SIG-M5 (cell line): ENCODE data around the gene CDSN.

Source experiments
- DNase-seq: peaks from one replicate; lab custom pipeline; 2025; lab: John Stamatoyannopoulos, UW

The CDSN gene

DNA sequence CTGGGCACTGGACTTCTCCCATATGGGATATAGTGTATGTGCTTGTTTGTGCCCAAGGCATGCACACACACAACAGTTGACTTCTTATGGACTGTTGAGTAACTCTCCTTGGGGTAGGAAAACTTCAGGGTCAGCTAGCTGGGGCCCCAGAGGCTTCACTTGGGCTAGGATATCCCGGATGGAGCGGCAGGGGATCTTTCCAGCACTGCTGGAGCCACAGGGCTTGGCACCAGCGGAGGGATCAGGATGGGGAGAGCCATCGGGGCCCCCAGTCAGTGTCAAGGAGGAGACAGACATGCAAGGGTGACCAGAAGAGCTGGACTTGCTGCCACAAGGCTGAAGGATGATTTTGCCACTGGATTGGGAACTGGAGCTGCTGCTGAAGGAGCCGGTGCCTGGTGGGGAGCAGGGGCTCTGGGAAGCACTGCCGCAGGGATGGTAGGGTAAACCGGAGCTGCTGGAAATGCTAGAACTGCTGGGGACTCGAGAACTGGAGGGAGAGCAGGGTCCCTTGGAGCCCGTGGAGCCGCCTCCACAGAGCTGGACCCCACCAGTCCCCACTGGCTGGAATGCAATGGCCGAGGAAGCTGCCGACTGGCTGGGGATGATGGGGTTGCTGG lies 4.2 kb downstream of the CDSN start:
- no peak for DNase-seq

DNA sequence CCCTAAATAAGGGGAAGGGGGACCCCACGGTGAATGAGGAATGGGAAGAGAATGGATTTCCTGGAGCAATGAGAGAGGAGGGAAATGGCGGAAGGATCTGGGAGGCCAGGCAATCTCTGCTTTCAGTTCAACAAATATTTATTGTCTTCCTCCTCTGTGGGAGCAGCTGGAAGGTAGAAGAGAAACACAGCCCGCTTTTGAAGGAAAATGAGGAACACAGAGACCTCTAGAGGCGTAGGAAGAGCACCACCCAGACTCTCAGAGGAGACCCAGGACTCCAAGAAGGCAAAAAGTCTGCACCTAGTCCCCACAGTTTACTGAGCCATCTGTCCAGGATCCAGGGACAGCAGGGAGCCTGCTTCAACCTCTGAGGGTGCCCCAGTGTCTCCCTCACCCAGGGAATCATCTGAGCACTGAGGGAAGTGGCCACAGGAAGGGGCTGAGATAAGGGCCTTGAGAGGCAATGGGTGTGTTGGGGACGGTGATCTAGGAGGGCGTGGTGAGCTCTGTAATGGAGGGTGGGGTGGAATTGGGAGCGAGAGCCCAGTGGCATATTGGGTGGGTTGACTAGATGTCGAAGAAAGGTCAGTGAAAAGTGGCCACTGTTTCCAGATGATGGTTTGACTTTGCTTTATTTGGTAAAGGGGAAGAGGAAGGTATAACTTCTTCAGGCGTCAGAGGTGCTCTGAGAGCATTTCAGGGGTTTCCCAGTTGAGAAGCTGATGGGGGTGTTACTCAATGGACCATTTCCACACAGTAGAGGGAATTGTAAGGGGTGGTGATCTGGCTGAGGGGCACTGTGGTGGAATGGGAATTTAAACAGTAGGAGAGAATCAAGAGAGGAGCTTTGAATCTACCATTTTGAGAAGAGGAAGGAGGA lies 5.0 kb downstream of the CDSN start:
- no peak for DNase-seq

DNA sequence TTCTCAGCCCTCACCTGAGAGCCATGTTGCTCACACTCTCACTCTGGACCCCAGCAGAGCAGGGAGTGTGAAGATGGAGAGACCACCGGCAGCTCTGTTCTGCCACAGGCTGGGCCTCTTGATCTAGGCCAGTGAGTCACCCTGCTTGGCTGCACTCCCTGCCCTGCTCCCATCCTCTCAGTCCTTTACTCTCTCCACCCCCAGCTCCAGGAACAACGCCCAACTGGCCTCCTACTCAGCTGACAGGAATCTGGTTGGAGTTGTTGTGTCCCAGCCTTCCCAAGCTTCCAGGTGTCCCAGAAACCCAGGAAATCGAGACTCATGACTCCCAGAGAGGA lies 5.7 kb downstream of the CDSN start, which contains the start of gene PSORS1C1:
Gene PSORS1C1, plus strand, starts transcription at position 260 of the 338 bp plus-strand sequence. CDS start 14,833 bp downstream, outside the sequence.
- no peak for DNase-seq

DNA sequence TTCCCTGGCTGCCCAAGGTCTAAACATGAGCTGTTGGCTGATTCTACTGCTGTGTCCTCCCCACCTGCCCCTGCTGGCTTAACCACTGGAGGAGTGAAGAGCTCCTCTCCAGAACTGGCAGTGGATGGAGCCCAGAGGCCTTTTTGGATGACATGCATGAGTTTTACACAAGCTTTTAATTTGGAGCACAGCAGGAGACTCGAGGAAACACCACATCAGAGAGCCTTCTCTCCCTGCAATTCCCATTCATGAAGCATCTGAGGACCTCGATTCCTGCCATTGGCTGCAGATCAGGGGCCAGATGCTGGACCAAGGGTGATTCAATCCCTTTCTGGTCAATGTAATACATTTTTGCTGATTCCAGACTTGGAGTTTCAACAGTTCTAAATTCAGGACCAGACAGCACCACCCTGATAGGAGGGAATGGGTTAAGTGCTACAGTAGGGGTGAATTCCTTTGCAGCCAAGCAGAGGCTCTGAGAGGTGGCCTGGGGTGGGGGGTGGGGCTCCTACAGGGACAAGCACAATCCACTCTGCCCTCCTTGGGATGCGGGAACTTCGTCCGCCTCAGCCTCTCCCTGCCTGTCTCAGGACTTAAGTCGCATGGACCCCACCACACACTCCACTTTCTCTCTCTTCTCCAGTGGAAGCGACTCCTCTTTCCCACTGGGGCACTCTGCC lies 6.2 kb downstream of the CDSN start:
- DNase-seq: no peak

DNA sequence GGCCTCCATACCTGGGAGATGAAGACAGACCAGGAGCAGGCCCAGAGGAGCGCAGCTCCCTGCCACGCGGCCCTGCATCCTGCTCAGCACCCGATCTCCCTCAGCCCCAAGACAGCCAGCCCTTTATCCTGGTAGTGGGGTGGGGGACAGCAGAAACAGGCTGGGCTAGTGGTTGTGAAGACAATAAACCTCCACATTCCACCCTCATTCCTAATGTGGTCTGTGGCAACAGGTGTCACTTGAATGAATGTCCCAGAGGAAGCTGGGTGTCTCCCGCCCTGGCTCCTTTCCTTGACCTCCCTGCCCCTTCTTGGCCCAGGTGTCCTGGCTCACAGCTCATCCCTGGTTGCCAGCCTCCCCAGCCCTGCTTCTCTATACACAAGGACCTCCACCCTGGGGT lies 7.8 kb downstream of the CDSN start, which contains the start of gene C6orf15:
Gene C6orf15, minus strand, starts transcription at position 98 of the 400 bp plus-strand sequence. Its CDS starts 20 bp downstream, at position 78.
- no peak for DNase-seq

DNA sequence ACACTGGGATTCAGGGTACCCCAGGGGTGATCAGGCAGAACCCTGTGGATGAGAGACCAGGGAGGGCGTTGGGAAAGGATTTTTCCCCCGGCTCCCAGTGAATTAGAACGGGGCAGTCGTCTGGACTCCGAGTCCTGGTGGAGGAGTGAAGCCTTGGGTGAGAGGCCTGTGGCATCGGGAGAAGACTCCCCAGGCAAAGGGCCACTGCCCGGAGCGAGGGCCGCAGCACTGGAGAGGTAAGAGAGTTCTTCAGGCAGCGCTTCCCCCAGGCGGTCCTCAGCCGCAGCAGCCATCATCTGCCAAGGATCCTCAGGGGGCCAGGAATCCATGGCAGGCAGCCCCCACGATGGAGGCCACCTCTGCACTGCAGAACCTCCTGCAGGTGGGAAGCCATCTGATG lies 8.5 kb downstream of the CDSN start:
- no peak for DNase-seq

DNA sequence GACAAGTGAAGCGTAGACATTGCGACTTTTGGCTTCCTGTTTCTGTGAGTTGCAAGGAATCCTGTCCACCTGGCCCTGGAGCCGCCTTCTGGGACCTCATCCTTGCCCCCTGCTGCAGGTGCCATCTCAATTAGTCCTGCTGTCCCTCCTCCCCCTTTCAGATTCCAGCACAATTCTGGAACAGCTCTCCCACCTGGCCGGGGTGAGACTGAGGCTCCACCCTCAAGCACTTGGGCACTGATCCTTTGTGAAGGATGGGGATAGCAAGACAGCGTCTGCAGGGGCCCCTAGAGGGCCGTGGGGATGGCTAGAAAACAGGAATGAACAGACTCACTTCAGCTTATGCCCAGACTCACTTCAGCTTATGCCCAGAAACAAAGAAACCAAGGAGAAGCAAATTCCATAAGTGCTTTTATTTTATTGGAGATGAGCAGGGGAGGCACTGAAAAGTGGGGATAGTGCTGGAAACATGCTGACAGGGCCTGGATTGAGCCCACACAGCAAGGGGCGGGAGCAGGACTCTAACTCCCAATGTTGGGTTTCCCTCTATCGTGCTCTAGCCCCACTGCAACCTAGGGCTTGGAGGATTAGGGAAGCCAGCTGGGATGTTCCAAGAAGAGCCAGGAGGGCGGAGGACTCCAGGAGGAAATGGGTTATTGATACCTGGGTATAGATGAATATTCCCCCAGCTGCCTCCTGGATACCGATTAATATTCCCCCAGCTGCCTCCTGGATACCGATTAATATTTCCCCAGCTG lies 9.2 kb downstream of the CDSN start:
- no peak for DNase-seq

DNA sequence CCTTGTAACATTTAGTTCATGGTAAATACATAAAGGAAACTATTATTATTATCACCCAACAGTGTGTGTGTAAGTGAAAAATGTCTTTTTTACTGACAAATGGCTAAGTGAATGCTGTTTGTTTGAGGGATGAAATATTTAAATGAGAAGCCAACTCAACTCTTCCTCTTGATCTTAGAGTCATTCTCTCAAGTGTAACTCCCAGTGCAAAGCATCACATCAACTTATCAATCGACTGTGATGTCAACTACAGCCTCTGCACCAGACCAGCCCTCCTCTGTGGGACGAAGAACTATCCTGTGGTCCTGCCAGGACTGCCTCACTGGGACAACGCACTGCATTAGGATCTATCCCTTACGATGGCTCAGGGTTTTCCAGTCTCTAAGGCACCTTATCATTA lies 13.2 kb downstream of the CDSN start:
- DNase-seq: no peak

DNA sequence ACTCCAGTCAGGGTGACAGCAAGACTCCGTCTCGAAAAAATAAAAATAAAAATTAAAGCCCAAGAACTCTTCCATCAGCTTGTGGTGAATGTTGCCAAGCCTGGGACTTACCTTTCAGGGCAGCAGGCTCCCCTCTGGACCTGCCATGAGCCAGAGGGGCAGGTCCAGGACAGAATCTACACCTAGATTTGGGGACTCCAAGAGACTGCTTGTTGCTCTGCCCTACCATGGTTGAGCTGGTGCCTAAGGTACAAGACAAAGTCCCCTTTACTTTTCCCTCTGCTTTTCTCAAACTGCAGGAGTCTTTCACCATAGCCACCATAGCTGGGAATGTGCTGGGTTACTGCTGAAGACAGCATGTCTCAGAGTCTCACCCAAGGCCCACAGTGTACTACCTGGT lies 17.1 kb downstream of the CDSN start:
- DNase-seq: no peak

DNA sequence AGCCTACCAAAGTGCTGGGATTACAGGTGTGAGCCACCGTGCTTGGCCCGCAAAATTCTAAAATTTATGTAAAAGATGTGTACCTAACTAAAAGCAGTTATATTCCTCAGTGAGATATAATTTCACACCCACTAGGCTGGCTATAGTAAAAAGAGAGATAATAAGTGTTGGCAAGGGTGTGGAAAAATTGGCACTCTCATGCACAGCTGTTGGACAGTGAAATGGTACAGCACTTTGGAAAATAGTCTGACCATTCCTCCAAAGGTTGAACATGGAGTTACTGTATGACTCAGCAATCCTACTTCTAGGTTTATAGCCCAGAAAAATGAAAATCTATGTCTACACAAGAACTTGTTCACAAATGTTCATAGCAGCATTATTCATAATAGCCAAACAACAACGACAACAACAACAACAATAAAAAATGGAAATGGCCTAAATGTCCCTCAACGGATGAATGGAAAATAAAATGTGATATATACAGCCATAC lies 21.8 kb downstream of the CDSN start:
- no peak for DNase-seq

DNA sequence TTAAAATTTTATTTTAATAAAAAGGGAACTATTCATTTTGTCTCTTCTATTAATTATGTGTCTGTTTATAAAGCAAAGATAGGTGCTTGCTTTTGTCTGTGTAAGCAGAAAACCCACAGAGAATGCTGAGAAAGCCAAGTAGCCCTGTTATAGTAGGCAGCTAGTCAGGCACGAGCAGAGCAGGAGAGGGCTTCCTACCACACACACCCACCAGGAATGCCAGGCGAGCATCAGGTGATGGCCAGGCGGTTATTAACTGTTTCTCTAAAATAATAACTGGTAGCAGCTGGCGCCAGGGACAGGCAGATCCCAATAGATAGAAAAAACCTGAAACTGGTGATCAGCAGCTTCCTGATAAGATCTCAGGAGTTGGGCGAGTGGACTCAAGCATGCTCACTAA lies 23.6 kb downstream of the CDSN start:
- no peak for DNase-seq

DNA sequence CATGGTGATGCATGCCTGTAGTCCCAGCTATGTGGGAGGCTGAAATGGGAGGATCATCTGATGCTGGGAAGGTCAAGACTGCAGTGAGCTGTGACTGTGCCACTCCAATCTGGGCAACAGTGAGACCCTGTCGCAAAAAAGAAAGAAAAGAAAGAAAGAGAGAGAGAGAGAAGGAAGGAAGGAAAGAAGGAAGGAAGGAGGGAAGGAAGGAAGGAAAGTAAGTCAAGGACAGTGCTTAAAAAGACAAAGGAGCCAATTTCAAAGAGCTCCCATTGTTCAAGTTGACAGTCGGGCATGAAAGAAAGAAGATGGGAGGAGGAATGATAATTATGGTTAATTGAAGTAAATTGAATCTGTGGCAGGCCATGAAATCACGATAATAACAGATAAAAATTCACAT lies 24.0 kb downstream of the CDSN start:
- no peak for DNase-seq

DNA sequence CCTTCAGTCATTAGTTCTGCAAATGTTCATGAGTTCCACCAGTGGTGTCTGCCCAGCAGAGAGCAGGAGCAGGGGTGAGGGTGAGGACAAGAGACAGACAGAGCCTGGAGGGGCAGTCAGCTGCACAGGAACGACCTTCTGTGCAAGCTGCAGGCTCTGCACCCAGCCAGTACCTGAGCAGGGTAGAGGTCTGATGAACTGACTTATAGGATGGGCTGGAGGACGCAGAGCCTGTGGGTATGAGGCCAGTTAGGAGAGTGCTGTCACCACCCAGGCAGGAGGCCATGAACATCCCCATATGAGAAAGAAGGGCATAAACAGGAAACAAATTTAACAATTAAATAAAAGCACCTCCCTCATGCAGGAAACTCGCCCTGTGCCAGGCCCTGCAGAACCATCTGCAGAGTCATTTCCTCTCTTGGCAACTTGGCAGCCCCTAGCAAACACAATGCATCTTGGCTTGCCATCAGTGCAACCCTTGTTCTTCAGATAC lies 25.8 kb downstream of the CDSN start:
- DNase-seq: no peak

DNA sequence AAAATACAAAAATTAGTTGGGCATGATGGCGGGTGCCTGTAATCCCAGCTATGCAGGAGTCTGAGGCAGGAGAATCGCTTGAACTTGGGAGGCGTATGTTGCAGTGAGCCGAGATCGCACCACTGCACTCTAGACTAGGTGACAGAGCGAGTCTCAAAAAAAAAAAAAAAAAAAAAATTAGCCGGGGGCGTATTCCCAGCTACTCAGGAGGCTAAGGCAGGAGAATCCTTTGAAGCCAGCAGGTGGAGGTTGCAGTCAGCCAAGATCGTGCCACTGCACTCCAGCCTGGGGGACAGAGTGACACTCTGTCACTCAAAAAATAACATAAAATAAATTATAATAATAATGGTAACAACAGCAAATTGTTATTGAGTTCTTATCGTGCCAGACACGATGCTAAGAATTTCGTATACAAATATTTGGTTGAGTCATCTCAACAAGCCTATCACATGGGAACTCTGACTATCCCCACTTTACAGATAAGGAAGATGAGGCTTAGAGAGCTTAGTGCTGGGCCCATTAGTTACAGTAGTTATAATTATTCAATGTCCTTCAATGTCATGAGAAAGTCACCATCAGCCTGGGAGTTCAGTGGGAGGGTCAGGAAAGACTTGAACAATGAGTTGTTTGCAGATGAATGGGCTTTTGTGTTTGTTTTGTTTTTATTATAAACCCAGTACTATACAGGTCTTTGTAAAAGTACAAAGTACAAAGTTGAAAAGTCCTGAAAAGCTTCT lies 27.3 kb downstream of the CDSN start:
- no peak for DNase-seq

DNA sequence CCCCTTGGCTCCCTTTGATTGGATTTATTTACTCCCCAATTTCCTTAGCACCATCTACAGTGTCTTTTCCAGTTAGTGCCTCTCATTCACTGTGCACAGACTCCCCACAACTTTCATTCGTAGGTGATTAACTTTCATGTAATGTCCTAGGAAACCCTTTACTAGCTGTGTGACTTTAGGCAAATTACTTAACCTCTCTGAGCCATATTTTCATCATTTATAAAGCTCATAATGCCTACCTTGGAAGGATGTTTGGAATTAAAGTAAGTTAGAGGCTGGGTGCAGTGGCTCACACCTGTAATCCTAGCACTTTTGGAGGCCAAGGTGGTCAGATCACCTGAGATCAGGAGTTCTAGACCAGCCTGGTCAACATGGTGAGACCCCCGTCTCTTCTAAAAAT lies 28.0 kb downstream of the CDSN start:
- DNase-seq: no peak

DNA sequence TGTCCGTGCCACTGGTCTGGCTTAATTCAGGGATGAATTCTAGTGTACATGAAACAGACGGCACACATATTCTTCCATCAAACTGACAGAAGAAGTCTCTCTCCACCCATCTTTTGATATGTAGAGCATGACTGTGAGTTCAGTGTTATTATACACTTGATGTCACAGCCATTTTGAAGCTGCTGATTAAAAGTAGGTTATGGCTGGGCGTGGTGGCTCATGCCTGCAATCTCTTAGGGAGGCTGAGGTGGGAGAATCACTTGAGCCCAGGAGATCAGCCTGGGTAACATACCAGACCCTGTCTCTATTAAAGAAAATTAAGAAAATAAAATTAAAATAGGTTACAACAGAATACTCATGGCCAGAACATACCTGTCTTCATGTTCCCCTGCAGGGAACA lies 28.6 kb downstream of the CDSN start:
- no peak for DNase-seq

DNA sequence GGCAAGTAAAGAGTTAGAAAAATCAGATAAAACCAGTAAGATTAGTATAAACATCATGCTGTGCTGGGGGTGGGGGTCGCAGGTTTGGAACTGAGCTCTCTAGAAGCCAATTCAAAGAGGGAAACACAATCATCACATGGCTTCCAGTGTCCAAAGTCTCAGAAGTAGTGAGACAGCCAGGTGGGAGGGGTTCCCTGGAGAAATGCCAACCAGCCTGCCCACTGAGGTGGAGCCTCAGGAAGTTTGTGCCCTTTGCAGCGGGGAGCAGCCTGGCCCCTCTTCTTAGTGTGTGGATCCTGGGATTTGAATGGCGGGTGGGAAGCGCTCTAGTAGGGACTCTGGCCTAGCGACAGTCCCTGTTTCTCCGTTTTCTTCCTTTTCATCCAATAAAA lies 29.3 kb downstream of the CDSN start:
- no peak for DNase-seq

DNA sequence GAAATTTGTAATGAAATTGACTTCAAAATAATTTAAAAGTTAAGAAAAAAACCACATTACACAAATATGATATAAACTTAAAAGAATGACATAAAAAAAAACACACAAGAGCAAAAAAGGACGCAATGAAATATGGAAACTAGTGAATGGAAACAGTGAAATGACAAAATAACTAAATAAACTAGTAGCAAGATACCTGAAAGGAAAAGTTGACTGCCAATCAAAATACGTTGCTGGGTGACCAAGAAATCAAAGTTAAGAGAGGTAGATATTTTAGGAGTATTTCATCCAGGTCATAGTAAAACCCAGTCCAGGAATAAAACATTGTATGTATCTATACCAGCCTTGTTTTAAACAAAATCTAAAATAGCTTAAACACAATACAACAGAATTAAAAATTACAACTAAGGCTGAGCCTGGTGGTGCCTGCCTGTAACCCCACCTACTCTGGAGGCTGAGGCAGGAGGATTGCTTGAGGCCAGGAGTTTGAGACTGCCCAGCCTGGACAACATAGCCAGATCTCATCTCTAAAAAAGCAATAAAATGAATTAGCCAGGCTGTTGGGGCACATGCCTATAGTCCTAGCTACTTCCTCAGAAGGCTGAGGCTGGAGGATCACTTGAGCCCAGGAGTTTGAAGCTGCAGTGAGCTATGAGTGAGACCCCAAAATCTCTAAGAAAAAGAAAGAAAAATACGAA lies 29.8 kb downstream of the CDSN start:
- no peak for DNase-seq

DNA sequence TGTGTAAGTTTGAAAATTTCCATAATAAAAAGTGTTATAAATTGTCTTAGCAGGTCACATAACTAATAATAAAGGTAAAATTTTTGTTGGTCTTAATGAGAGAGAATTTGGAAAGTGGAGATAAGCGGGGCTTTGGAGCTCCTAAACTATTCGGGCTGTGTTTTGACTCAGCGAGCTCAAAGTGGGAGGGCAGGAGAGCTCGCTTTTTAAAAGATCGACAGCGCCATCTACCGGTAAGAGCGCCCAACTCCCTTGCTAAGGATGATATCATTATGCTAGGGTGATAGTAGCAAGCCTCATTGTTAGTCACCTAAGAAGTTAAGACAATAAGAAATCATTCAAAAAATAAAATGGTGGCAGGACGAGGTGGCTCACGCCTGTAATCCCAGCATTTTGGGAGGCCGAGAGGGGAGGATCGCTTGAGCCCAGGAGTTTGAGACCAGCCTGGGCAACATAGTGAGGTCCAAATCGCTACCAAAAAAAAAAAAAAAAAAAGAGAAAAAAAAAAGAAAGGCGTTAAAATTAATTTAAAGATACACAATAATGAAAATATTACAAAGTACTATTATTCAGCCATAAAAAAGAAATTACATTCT lies 32.7 kb downstream of the CDSN start:
- no peak for DNase-seq

DNA sequence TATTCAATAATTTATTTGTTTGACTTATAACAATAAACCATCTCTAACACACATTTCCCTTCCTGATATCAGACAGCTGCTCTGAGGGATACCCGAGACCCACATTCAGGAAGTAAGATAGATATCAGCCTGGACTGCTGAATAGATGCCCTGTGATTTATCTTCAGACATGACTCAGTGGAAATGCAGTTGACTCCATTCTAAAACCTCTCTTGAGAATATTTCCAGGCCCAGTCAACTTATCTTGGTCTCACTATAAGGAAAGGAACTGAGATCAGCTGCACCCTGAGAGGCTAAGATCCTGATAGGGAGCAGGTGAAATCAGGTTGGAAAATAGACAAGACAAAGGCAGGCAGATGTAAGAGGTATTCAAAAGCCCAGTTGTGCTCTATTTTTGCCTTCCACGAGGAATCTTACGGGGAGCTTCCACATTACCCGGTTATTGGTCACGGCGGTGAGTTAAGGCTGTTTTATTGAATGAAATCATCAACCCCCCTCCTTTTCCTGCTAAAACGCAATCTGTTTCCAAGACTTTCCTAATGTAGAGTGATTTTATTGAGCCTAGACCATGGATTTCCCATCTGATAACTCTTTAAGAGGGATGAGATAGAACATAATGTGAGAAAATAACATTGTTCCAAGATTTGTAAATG lies 33.3 kb downstream of the CDSN start:
- no peak for DNase-seq
